IMR-90 (cell line): ENCODE measurements around the gene CYSTM1. TPM values are rescaled to one million over a fixed set of nuclear protein-coding genes. Genes with fewer than 3 reads are reported as not detected.
A peak's percentile ranks its signal among the peaks of the same experiment; 100 is the strongest.

ENCODE experiments used
- ATAC-seq: fragments of 200-7000 bp; cut with Tn5 transposase; 2 replicates; pipeline ENCODE4 v1.9.1; 2020; ENCODE audit warnings: low read depth, mild to moderate bottlenecking, moderate library complexity
- BruUV-seq: library from RNA; stranded (reverse); fragments of 400-500 nt; replicated peaks from 2 replicates; lab custom pipeline; 2021; lab: Mats Ljungman, UMichigan
- CTCF ChIA-PET: fragments of 300-600 bp; formaldehyde crosslinking; extraction: SDS; loops from one replicate; lab custom pipeline; 2021; ENCODE audit warnings: antibody characterized with exemption; lab: Yijun Ruan, JAX
- POLR2A ChIA-PET: fragments of 300-600 bp; sonication (Branson Sonifier 250); formaldehyde crosslinking; loops from one replicate; lab custom pipeline; 2022; ENCODE audit warnings: antibody characterized with exemption; ENCODE audit not compliant: unreplicated experiment; lab: Charles Lee
- DNase-seq: peaks from one replicate; pipeline ENCODE4 v3.0.0; 2013
- H2AFZ ChIP-seq: replicated peaks from 2 replicates; pipeline ENCODE3; 2013; ENCODE audit warnings: low read length, mild to moderate bottlenecking; ENCODE audit not compliant: poor library complexity
- H2AK5ac ChIP-seq: 2 replicates; pipeline ENCODE4 v1.6.1; 2013; ENCODE audit warnings: low read depth, low read length, inconsistent platforms
- H2AK9ac ChIP-seq: replicated peaks from 2 replicates; pipeline ENCODE3; 2013; ENCODE audit warnings: mild to moderate bottlenecking, low read depth, low read length, moderate library complexity; ENCODE audit not compliant: poor library complexity
- H2BK120ac ChIP-seq: 2 replicates; pipeline ENCODE4 v1.6.1; 2013; ENCODE audit warnings: low read depth, low read length, inconsistent platforms
- H2BK15ac ChIP-seq: 3 replicates; pipeline ENCODE4 v1.6.1; 2013; ENCODE audit warnings: low read depth, low read length, inconsistent platforms
- H2BK20ac ChIP-seq: 2 replicates; pipeline ENCODE4 v1.6.1; 2013; ENCODE audit warnings: low read depth, mild to moderate bottlenecking, inconsistent platforms, low read length, moderate library complexity
- H2BK5ac ChIP-seq: 2 replicates; pipeline ENCODE4 v1.6.1; 2013; ENCODE audit warnings: mild to moderate bottlenecking, low read depth, low read length, inconsistent platforms; ENCODE audit not compliant: poor library complexity, severe bottlenecking
- H3K14ac ChIP-seq: replicated peaks from 2 replicates; pipeline ENCODE4 v1.6.1; 2013; ENCODE audit warnings: low read depth, low read length, inconsistent platforms
- H3K18ac ChIP-seq: 2 replicates; pipeline ENCODE4 v1.6.1; 2013; ENCODE audit warnings: low read depth, low read length, control low read depth
- H3K23ac ChIP-seq: 2 replicates; pipeline ENCODE4 v1.6.1; 2013; ENCODE audit warnings: low read depth, low read length, inconsistent platforms
- H3K27ac ChIP-seq: 2 replicates; pipeline ENCODE4 v1.5.1; 2013; ENCODE audit warnings: mild to moderate bottlenecking, control low read depth, low read length; ENCODE audit not compliant: insufficient read depth
- H3K27me3 ChIP-seq: 2 replicates; pipeline ENCODE4 v1.6.1; 2013; ENCODE audit warnings: low read length; ENCODE audit not compliant: control insufficient read depth, insufficient read depth
- H3K36me3 ChIP-seq: 2 replicates; pipeline ENCODE4 v1.6.1; 2013; ENCODE audit warnings: low read length, mixed read lengths; ENCODE audit not compliant: control insufficient read depth, insufficient read depth
- H3K4ac ChIP-seq: 2 replicates; pipeline ENCODE4 v1.6.1; 2013; ENCODE audit warnings: low read depth, low read length, inconsistent platforms
- H3K4me1 ChIP-seq: 2 replicates; pipeline ENCODE4 v1.6.1; 2013; ENCODE audit warnings: low read length, mixed read lengths; ENCODE audit not compliant: control insufficient read depth, insufficient read depth
- H3K4me2 ChIP-seq: 2 replicates; pipeline ENCODE4 v1.6.1; 2013; ENCODE audit warnings: low read depth, mild to moderate bottlenecking, control low read depth, low read length, moderate library complexity
- H3K4me3 ChIP-seq: 2 replicates; pipeline ENCODE4 v1.5.1; 2013; ENCODE audit warnings: low read depth, mild to moderate bottlenecking, control low read depth, low read length, moderate library complexity; ENCODE audit not compliant: insufficient read depth
- H3K56ac ChIP-seq: 2 replicates; pipeline ENCODE4 v1.6.1; 2013; ENCODE audit warnings: low read length, inconsistent platforms; ENCODE audit not compliant: insufficient read depth; ENCODE audit errors: extremely low read depth
- H3K79me1 ChIP-seq, 2 experiments: 2 replicates each; pipeline ENCODE4 v1.6.1; 2013; ENCODE audit warnings: low read length in 2 of 2, inconsistent platforms in 1 of 2, low read depth in 1 of 2
- H3K9ac ChIP-seq: 2 replicates; pipeline ENCODE4 v1.6.1; 2013; ENCODE audit warnings: low read depth, low read length, control low read depth
- H3K9me1 ChIP-seq: 2 replicates; pipeline ENCODE4 v1.6.1; 2013; ENCODE audit warnings: low read length, inconsistent platforms; ENCODE audit not compliant: insufficient read depth
- H3K9me3 ChIP-seq: 2 replicates; pipeline ENCODE4 v1.6.1; 2013; ENCODE audit warnings: low read length; ENCODE audit not compliant: control insufficient read depth, insufficient read depth
- H4K20me1 ChIP-seq: 2 replicates; pipeline ENCODE4 v1.6.1; 2013; ENCODE audit warnings: low read length, inconsistent platforms; ENCODE audit not compliant: insufficient read depth
- H4K5ac ChIP-seq: 2 replicates; pipeline ENCODE4 v1.6.1; 2013; ENCODE audit warnings: mild to moderate bottlenecking, low read depth, low read length, control low read depth
- H4K8ac ChIP-seq, 2 experiments: 2 replicates each; pipeline ENCODE4 v1.6.1; 2013; ENCODE audit warnings: low read depth in 2 of 2, low read length in 2 of 2, control low read depth in 1 of 2, inconsistent platforms in 1 of 2
- H4K91ac ChIP-seq: 2 replicates; pipeline ENCODE4 v1.6.1; 2013; ENCODE audit warnings: low read depth, low read length, inconsistent platforms; ENCODE audit not compliant: insufficient read depth
- BHLHE40 ChIP-seq: fragments of 150-350 bp; IDR thresholded peaks from 2 replicates; pipeline ENCODE4 v1.6.1; 2016; ENCODE audit warnings: mild to moderate bottlenecking, low read depth, low read length
- CEBPB ChIP-seq: IDR thresholded peaks from 2 replicates; pipeline ENCODE4 v1.6.1; 2012; ENCODE audit warnings: low read depth, low read length, improper control_type of control experiment
- CHD1 ChIP-seq: IDR thresholded peaks from 2 replicates; pipeline ENCODE4 v1.6.1; 2012; ENCODE audit warnings: low read depth, low read length, improper control_type of control experiment
- FOS ChIP-seq: fragments of 150-350 bp; IDR thresholded peaks from 2 replicates; pipeline ENCODE4 v1.6.1; 2016; ENCODE audit warnings: low read depth, low read length
- MAZ ChIP-seq: IDR thresholded peaks from 2 replicates; pipeline ENCODE4 v1.6.1; 2012; ENCODE audit warnings: low read depth, mild to moderate bottlenecking, low read length, improper control_type of control experiment, moderate library complexity, borderline replicate concordance
- NFE2L2 ChIP-seq: fragments of 150-350 bp; IDR thresholded peaks from 2 replicates; pipeline ENCODE4 v1.6.1; 2016; ENCODE audit warnings: low read depth, mild to moderate bottlenecking, low read length
- POLR2A ChIP-seq: IDR thresholded peaks from 2 replicates; pipeline ENCODE4 v1.6.1; 2012; ENCODE audit warnings: mild to moderate bottlenecking, low read depth, low read length
- RAD21 ChIP-seq: IDR thresholded peaks from 2 replicates; pipeline ENCODE4 v1.6.1; 2012; ENCODE audit warnings: low read length, improper control_type of control experiment
- RCOR1 ChIP-seq: IDR thresholded peaks from 2 replicates; pipeline ENCODE4 v1.6.1; 2012; ENCODE audit warnings: mild to moderate bottlenecking, low read length, improper control_type of control experiment; ENCODE audit not compliant: insufficient replicate concordance
- RFX5 ChIP-seq: IDR thresholded peaks from 2 replicates; pipeline ENCODE4 v1.8.0; 2012; ENCODE audit warnings: low read depth, mild to moderate bottlenecking, low read length, moderate library complexity
- WGBS, 2 experiments: methylation state at CpG; one replicate each; pipeline versions ENCODE4 v1.1.5 to v1.1.7; 2013; ENCODE audit warnings: missing lambda C conversion rate in 2 of 2; ENCODE audit not compliant: insufficient read length in 1 of 2; ENCODE audit errors: extremely low coverage in 2 of 2; 5-methylcytosine and 5-hydroxymethylcytosine counted together
- dilution Hi-C: fragments of 300-500 bp; cut with HindIII; formaldehyde crosslinking; loops from one replicate; pipeline ENCODE4 v1.14.3; 2018; ENCODE audit warnings: low sequenced_read_pairs; ENCODE audit not compliant: unreplicated experiment
- in situ Hi-C: fragments of 300-500 bp; cut with MboI; formaldehyde crosslinking; loops from 3 replicates; pipeline ENCODE4 v1.14.3; 2019; ENCODE audit warnings: low sequenced_read_pairs, inconsistent platforms, mixed read lengths
- intact Hi-C: fragments of 100-400 bp; cut with micrococcal nuclease; formaldehyde crosslinking; loops from 2 replicates; pipeline ENCODE4 v1.10.0; 2022
- polyA plus RNA-seq, 3 experiments: library from polyadenylated mRNA; depleted of rRNA; stranded (reverse); fragments of >200 nt; gene quantifications; 2 replicates each; pipeline ENCODE4 v1.2.3, GENCODE V29; 2012; ENCODE audit warnings: low replicate concordance in 1 of 3
- total RNA-seq: library from RNA; depleted of rRNA; stranded (reverse); fragments of >200 nt; gene quantifications from 2 replicates; pipeline ENCODE4 v1.2.3, GENCODE V29; 2012
- TF ChIP-seq, protein P1 (sequence below): fragments of 150-350 bp; IDR thresholded peaks from 2 replicates; pipeline ENCODE4 v1.6.1; 2016; ENCODE audit warnings: low read depth, mild to moderate bottlenecking, low read length, moderate library complexity, borderline replicate concordance
- TF ChIP-seq, protein P2 (sequence below): fragments of 150-350 bp; IDR thresholded peaks from 2 replicates; pipeline ENCODE4 v1.6.1; 2017; ENCODE audit warnings: mild to moderate bottlenecking, antibody characterized with exemption, low read length, low read depth

CYSTM1 gene
- total and polyA plus RNA-seq, 2 of the 4 experiments (the other 2 are of a cell fraction), result 7.3 to 15.0 TPM

DNA sequence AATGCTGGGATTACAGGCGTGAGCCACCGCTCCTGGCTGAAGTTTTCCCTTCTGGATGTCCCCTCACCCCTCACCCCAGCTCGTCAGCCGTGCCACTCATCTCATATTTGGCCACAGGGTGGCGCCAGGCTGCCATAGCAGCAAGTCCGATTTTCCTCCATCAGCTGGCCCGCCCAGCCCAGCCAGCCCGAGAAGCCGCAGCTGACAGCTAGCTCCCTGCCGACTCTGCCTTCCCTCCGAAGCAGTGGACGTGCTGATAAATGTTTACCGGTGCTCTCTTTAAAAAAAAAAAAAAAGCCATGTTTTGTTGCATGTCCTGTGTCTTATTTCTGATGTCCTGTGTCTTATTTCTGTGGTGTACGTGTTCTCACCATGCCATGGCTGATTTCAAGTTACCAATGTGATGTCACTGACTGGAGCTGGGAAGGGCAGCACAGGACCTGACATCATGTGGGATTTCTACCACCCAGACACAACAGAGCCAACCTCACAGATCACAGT, 69.6 kb downstream of the CYSTM1 start (continued):
- no peak for TF ChIP-seq FOS
- peak; percentile 97 for TF ChIP-seq RAD21
- no peak for TF ChIP-seq BHLHE40

DNA sequence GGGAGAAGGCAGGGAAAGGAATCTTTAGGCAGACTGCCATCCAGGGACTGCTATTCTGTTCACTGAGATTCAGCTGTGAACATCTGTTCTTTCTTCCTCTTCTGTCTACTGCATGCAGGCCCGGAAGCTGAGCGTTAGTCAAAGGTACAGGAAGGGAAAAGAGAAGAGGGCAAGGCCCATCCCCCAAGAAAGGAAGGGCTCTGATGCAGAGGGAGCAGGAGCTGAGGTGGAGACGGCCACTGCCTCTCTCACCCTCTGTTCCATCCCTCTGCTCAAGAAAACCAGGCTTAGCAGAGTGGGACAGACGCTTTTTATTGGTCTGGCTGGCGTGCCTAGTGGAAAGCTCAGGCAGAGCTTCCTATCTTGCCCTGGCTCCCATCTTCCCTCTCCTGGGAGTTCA, 70.4 kb downstream of the CYSTM1 start:
- Histone ChIP-seq H3K9ac (no peak overlapping the region), H3K4me2 (no peak overlapping the region), H3K27ac (peak overlapping the region; percentile 43; the same call in 1 of the 2 replicates), H2AFZ (no peak overlapping the region), H2AK9ac (no peak overlapping the region), H4K5ac (no peak overlapping the region), H4K20me1 (peaks cover 24% of the 10 kb centered on the region), H3K23ac (0 out of 2 replicates have a peak overlapping the region, but pooled peaks have one; percentile 8), H3K18ac (no peak overlapping the region), H3K4me3 (no peak overlapping the region), H2BK5ac (no peak overlapping the region), H3K9me3 (no peaks in the 10 kb centered on the region), H3K79me1 (peaks cover 25 to 73% of the 10 kb centered on the region in 2 experiments), H2BK20ac (no peak overlapping the region; the same call in 1 of the 2 replicates), H3K56ac (no peak overlapping the region), H3K27me3 (no peaks in the 10 kb centered on the region), H3K9me1 (peaks cover 12% of the 10 kb centered on the region), H3K14ac (no peak overlapping the region; the same call in 1 of the 2 replicates), H4K8ac (no peak overlapping the region; a peak in 1 of 4 replicates), H2AK5ac (peak overlapping the region; percentile 30; the same call in 1 of the 2 replicates), H3K4me1 (peaks cover 28% of the 10 kb centered on the region), H2BK120ac (peak overlapping the region; percentile 23; the same call in 1 of the 2 replicates), H3K36me3 (peaks cover 4% of the 10 kb centered on the region; the same call in 1 of the 2 replicates), H2BK15ac (no peak overlapping the region), H3K4ac (peak overlapping the region; percentile 37), H4K91ac (no peak overlapping the region)
- TSS peak; percentile 89 for BruUV-seq
- no CpG with 5 or more reads among the region's 5 CpGs for WGBS, 2 experiments
- dilution Hi-C loops, result no loop called here
- ATAC-seq, result no peak
- in situ Hi-C loops, result no loop called here
- ChIA-PET CTCF (interaction anchor here (0.6 to 8.7 kb wide), 9 partner anchors 63 to 120 kb away, joined by 3 to 233 read pairs (median 10); partner anchors contain the start of genes HBEGF and SLC4A9), POLR2A (interaction anchor here (0.9 kb wide), 1 partner anchor 101 kb away, joined by 3 read pairs; the partner anchor contains the start of gene HBEGF)
- DNase-seq, result peak; percentile 45
- intact Hi-C loops, result loop anchor here (10.0 kb wide), 3 partner anchors 389 to 479 kb away; partner anchors contain the start of genes CD14, HARS1, HARS2 and TMCO6
- TF ChIP-seq RFX5 (no peak), BHLHE40 (no peak), CEBPB (no peak), MAZ (no peak), CHD1 (no peak), NFE2L2 (no peak), RCOR1 (no peak), POLR2A (no peak), RAD21 (no peak)
- TF ChIP-seq, protein P1, sequence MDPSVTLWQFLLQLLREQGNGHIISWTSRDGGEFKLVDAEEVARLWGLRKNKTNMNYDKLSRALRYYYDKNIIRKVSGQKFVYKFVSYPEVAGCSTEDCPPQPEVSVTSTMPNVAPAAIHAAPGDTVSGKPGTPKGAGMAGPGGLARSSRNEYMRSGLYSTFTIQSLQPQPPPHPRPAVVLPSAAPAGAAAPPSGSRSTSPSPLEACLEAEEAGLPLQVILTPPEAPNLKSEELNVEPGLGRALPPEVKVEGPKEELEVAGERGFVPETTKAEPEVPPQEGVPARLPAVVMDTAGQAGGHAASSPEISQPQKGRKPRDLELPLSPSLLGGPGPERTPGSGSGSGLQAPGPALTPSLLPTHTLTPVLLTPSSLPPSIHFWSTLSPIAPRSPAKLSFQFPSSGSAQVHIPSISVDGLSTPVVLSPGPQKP, result no peak
- TF ChIP-seq, protein P2, sequence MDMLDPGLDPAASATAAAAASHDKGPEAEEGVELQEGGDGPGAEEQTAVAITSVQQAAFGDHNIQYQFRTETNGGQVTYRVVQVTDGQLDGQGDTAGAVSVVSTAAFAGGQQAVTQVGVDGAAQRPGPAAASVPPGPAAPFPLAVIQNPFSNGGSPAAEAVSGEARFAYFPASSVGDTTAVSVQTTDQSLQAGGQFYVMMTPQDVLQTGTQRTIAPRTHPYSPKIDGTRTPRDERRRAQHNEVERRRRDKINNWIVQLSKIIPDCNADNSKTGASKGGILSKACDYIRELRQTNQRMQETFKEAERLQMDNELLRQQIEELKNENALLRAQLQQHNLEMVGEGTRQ, result no peak
